ENCODE results near the gene CAPN15.

Gene CAPN15

GRCh38 chr16:495127-495748, 32.3 kb upstream of the CAPN15 start:
- no peak overlapping the region for H3K27ac ChIP-seq
- H3K27me3 ChIP-seq (ENCODE audit: insufficient read depth, low read depth) = no peaks in the 10 kb centered on the region
- no peaks in the 10 kb centered on the region for H4K20me1 ChIP-seq (ENCODE audit: insufficient read depth)
- H2AFZ ChIP-seq (ENCODE audit: low read depth) = no peak overlapping the region
- H3K4me1 ChIP-seq (ENCODE audit: low read depth, poor library complexity, severe bottlenecking) = no peaks in the 10 kb centered on the region
- TF ChIP-seq CTCF (conservative IDR thresholded peaks at IDR 0.05; ENCODE audit: low read depth, low read length) = peak; percentile 54
- H3K9ac ChIP-seq = no peak overlapping the region
- H3K4me3 ChIP-seq (IDR thresholded peaks at IDR 0.05; ENCODE audit: insufficient read depth, low read depth, low read length) = no peak overlapping the region
- H3K4me2 ChIP-seq = no peak overlapping the region
- H3K36me3 ChIP-seq (ENCODE audit: insufficient read depth) = no peaks in the 10 kb centered on the region
- no peaks in the 10 kb centered on the region for H3K79me2 ChIP-seq (ENCODE audit: insufficient read depth, low read depth)

GRCh38 chr16:496097-496886, 31.2 kb upstream of the CAPN15 start:
- Histone ChIP-seq H3K27me3 (ENCODE audit: insufficient read depth, low read depth) (no peaks in the 10 kb centered on the region), H3K4me1 (ENCODE audit: low read depth, poor library complexity, severe bottlenecking) (no peaks in the 10 kb centered on the region), H3K36me3 (ENCODE audit: insufficient read depth) (no peaks in the 10 kb centered on the region), H3K79me2 (ENCODE audit: insufficient read depth, low read depth) (no peaks in the 10 kb centered on the region), H3K4me3 (IDR thresholded peaks at IDR 0.05; ENCODE audit: insufficient read depth, low read depth, low read length) (no peak overlapping the region), H3K27ac (no peak overlapping the region), H3K9ac (no peak overlapping the region), H3K4me2 (no peak overlapping the region), H2AFZ (ENCODE audit: low read depth) (no peak overlapping the region), H4K20me1 (ENCODE audit: insufficient read depth) (no peaks in the 10 kb centered on the region)
- TF ChIP-seq CTCF (conservative IDR thresholded peaks at IDR 0.05; ENCODE audit: low read depth, low read length) = no peak

- Histone ChIP-seq H3K27ac (no peak overlapping the region), H3K36me3 (ENCODE audit: insufficient read depth) (no peaks in the 10 kb centered on the region), H3K9ac (no peak overlapping the region), H3K4me1 (ENCODE audit: low read depth, poor library complexity, severe bottlenecking) (no peaks in the 10 kb centered on the region), H3K27me3 (ENCODE audit: insufficient read depth, low read depth) (no peaks in the 10 kb centered on the region), H3K4me2 (no peak overlapping the region), H4K20me1 (ENCODE audit: insufficient read depth) (no peaks in the 10 kb centered on the region), H2AFZ (ENCODE audit: low read depth) (no peak overlapping the region), H3K79me2 (ENCODE audit: insufficient read depth, low read depth) (no peaks in the 10 kb centered on the region), H3K4me3 (IDR thresholded peaks at IDR 0.05; ENCODE audit: insufficient read depth, low read depth, low read length) (no peak overlapping the region)
- no peak for TF ChIP-seq CTCF (conservative IDR thresholded peaks at IDR 0.05; ENCODE audit: low read depth, low read length)
Observed at GRCh38 chr16:497258-497657, 30.3 kb upstream of the CAPN15 start.

DNA sequence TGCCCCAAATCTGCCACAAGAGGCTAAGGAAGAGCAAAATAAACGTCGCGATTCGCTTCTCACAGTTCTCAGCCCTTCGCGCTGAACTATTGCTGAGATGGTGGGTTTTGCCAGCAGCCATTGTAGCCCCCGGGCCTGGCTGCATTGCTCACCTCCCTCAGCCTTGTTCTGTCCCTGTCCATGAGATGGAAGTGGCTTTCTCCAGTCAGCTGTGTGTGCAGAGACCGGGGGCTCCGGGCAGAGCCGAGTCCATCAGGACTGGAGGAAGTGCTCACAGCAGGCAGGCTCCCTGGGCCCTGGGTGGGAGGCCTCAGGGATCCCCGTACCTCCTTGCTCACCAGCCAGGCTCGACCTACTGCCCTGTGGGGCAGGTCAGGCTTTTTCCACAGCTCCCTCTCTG, 27.6 kb upstream of the CAPN15 start:
- H3K4me1 ChIP-seq (ENCODE audit: low read depth, poor library complexity, severe bottlenecking) = no peaks in the 10 kb centered on the region
- no peaks in the 10 kb centered on the region for H3K79me2 ChIP-seq (ENCODE audit: insufficient read depth, low read depth)
- H3K9ac ChIP-seq = no peak overlapping the region
- no peak overlapping the region for H3K4me3 ChIP-seq (IDR thresholded peaks at IDR 0.05; ENCODE audit: insufficient read depth, low read depth, low read length)
- TF ChIP-seq CTCF (conservative IDR thresholded peaks at IDR 0.05; ENCODE audit: low read depth, low read length) = no peak
- no peaks in the 10 kb centered on the region for H3K36me3 ChIP-seq (ENCODE audit: insufficient read depth)
- no peak overlapping the region for H3K27ac ChIP-seq
- no peak overlapping the region for H2AFZ ChIP-seq (ENCODE audit: low read depth)
- no peaks in the 10 kb centered on the region for H4K20me1 ChIP-seq (ENCODE audit: insufficient read depth)
- no peaks in the 10 kb centered on the region for H3K27me3 ChIP-seq (ENCODE audit: insufficient read depth, low read depth)
- H3K4me2 ChIP-seq = no peak overlapping the region

Measured in KMS-11 (cell line).